IMR-90 (cell line): ENCODE data around the gene RBM48. TPM values are rescaled to one million over a fixed set of nuclear protein-coding genes. Genes with fewer than 3 reads are reported as not detected.
A peak's percentile ranks its signal among the peaks of the same experiment; 100 is the strongest.

Experiments
- ATAC-seq: fragments of 200-7000 bp; cut with Tn5 transposase; 2 replicates; pipeline ENCODE4 v1.9.1; 2020; ENCODE audit warnings: low read depth, mild to moderate bottlenecking, moderate library complexity
- BruUV-seq: library from RNA; stranded (reverse); fragments of 400-500 nt; replicated peaks from 2 replicates; lab custom pipeline; 2021; lab: Mats Ljungman, UMichigan
- CTCF ChIA-PET: fragments of 300-600 bp; formaldehyde crosslinking; extraction: SDS; loops from one replicate; lab custom pipeline; 2021; ENCODE audit warnings: antibody characterized with exemption; lab: Yijun Ruan, JAX
- POLR2A ChIA-PET: fragments of 300-600 bp; sonication (Branson Sonifier 250); formaldehyde crosslinking; loops from one replicate; lab custom pipeline; 2022; ENCODE audit warnings: antibody characterized with exemption; ENCODE audit not compliant: unreplicated experiment; lab: Charles Lee
- DNase-seq: peaks from one replicate; pipeline ENCODE4 v3.0.0; 2013
- H2AFZ ChIP-seq: replicated peaks from 2 replicates; pipeline ENCODE3; 2013; ENCODE audit warnings: low read length, mild to moderate bottlenecking; ENCODE audit not compliant: poor library complexity
- H2AK5ac ChIP-seq: 2 replicates; pipeline ENCODE4 v1.6.1; 2013; ENCODE audit warnings: low read depth, low read length, inconsistent platforms
- H2AK9ac ChIP-seq: replicated peaks from 2 replicates; pipeline ENCODE3; 2013; ENCODE audit warnings: mild to moderate bottlenecking, low read depth, low read length, moderate library complexity; ENCODE audit not compliant: poor library complexity
- H2BK120ac ChIP-seq: 2 replicates; pipeline ENCODE4 v1.6.1; 2013; ENCODE audit warnings: low read depth, low read length, inconsistent platforms
- H2BK15ac ChIP-seq: 3 replicates; pipeline ENCODE4 v1.6.1; 2013; ENCODE audit warnings: low read depth, low read length, inconsistent platforms
- H2BK20ac ChIP-seq: 2 replicates; pipeline ENCODE4 v1.6.1; 2013; ENCODE audit warnings: low read depth, mild to moderate bottlenecking, inconsistent platforms, low read length, moderate library complexity
- H2BK5ac ChIP-seq: 2 replicates; pipeline ENCODE4 v1.6.1; 2013; ENCODE audit warnings: mild to moderate bottlenecking, low read depth, low read length, inconsistent platforms; ENCODE audit not compliant: poor library complexity, severe bottlenecking
- H3K14ac ChIP-seq: replicated peaks from 2 replicates; pipeline ENCODE4 v1.6.1; 2013; ENCODE audit warnings: low read depth, low read length, inconsistent platforms
- H3K18ac ChIP-seq: 2 replicates; pipeline ENCODE4 v1.6.1; 2013; ENCODE audit warnings: low read depth, low read length, control low read depth
- H3K23ac ChIP-seq: 2 replicates; pipeline ENCODE4 v1.6.1; 2013; ENCODE audit warnings: low read depth, low read length, inconsistent platforms
- H3K27ac ChIP-seq: 2 replicates; pipeline ENCODE4 v1.5.1; 2013; ENCODE audit warnings: mild to moderate bottlenecking, control low read depth, low read length; ENCODE audit not compliant: insufficient read depth
- H3K27me3 ChIP-seq: 2 replicates; pipeline ENCODE4 v1.6.1; 2013; ENCODE audit warnings: low read length; ENCODE audit not compliant: control insufficient read depth, insufficient read depth
- H3K36me3 ChIP-seq: 2 replicates; pipeline ENCODE4 v1.6.1; 2013; ENCODE audit warnings: low read length, mixed read lengths; ENCODE audit not compliant: control insufficient read depth, insufficient read depth
- H3K4ac ChIP-seq: 2 replicates; pipeline ENCODE4 v1.6.1; 2013; ENCODE audit warnings: low read depth, low read length, inconsistent platforms
- H3K4me1 ChIP-seq: 2 replicates; pipeline ENCODE4 v1.6.1; 2013; ENCODE audit warnings: low read length, mixed read lengths; ENCODE audit not compliant: control insufficient read depth, insufficient read depth
- H3K4me2 ChIP-seq: 2 replicates; pipeline ENCODE4 v1.6.1; 2013; ENCODE audit warnings: low read depth, mild to moderate bottlenecking, control low read depth, low read length, moderate library complexity
- H3K4me3 ChIP-seq: 2 replicates; pipeline ENCODE4 v1.5.1; 2013; ENCODE audit warnings: low read depth, mild to moderate bottlenecking, control low read depth, low read length, moderate library complexity; ENCODE audit not compliant: insufficient read depth
- H3K56ac ChIP-seq: 2 replicates; pipeline ENCODE4 v1.6.1; 2013; ENCODE audit warnings: low read length, inconsistent platforms; ENCODE audit not compliant: insufficient read depth; ENCODE audit errors: extremely low read depth
- H3K79me1 ChIP-seq, 2 experiments: 2 replicates each; pipeline ENCODE4 v1.6.1; 2013; ENCODE audit warnings: low read length in 2 of 2, inconsistent platforms in 1 of 2, low read depth in 1 of 2
- H3K9ac ChIP-seq: 2 replicates; pipeline ENCODE4 v1.6.1; 2013; ENCODE audit warnings: low read depth, low read length, control low read depth
- H3K9me1 ChIP-seq: 2 replicates; pipeline ENCODE4 v1.6.1; 2013; ENCODE audit warnings: low read length, inconsistent platforms; ENCODE audit not compliant: insufficient read depth
- H3K9me3 ChIP-seq: 2 replicates; pipeline ENCODE4 v1.6.1; 2013; ENCODE audit warnings: low read length; ENCODE audit not compliant: control insufficient read depth, insufficient read depth
- H4K20me1 ChIP-seq: 2 replicates; pipeline ENCODE4 v1.6.1; 2013; ENCODE audit warnings: low read length, inconsistent platforms; ENCODE audit not compliant: insufficient read depth
- H4K5ac ChIP-seq: 2 replicates; pipeline ENCODE4 v1.6.1; 2013; ENCODE audit warnings: mild to moderate bottlenecking, low read depth, low read length, control low read depth
- H4K8ac ChIP-seq, 2 experiments: 2 replicates each; pipeline ENCODE4 v1.6.1; 2013; ENCODE audit warnings: low read depth in 2 of 2, low read length in 2 of 2, control low read depth in 1 of 2, inconsistent platforms in 1 of 2
- H4K91ac ChIP-seq: 2 replicates; pipeline ENCODE4 v1.6.1; 2013; ENCODE audit warnings: low read depth, low read length, inconsistent platforms; ENCODE audit not compliant: insufficient read depth
- BHLHE40 ChIP-seq: fragments of 150-350 bp; IDR thresholded peaks from 2 replicates; pipeline ENCODE4 v1.6.1; 2016; ENCODE audit warnings: mild to moderate bottlenecking, low read depth, low read length
- CEBPB ChIP-seq: IDR thresholded peaks from 2 replicates; pipeline ENCODE4 v1.6.1; 2012; ENCODE audit warnings: low read depth, low read length, improper control_type of control experiment
- CHD1 ChIP-seq: IDR thresholded peaks from 2 replicates; pipeline ENCODE4 v1.6.1; 2012; ENCODE audit warnings: low read depth, low read length, improper control_type of control experiment
- FOS ChIP-seq: fragments of 150-350 bp; IDR thresholded peaks from 2 replicates; pipeline ENCODE4 v1.6.1; 2016; ENCODE audit warnings: low read depth, low read length
- MAFK ChIP-seq: IDR thresholded peaks from 2 replicates; pipeline ENCODE4 v1.6.1; 2012; ENCODE audit warnings: low read depth, low read length, improper control_type of control experiment
- MAZ ChIP-seq: IDR thresholded peaks from 2 replicates; pipeline ENCODE4 v1.6.1; 2012; ENCODE audit warnings: low read depth, mild to moderate bottlenecking, low read length, improper control_type of control experiment, moderate library complexity, borderline replicate concordance
- MXI1 ChIP-seq: IDR thresholded peaks from 2 replicates; pipeline ENCODE4 v1.6.1; 2012; ENCODE audit warnings: low read depth, mild to moderate bottlenecking, low read length, moderate library complexity, borderline replicate concordance
- NFE2L2 ChIP-seq: fragments of 150-350 bp; IDR thresholded peaks from 2 replicates; pipeline ENCODE4 v1.6.1; 2016; ENCODE audit warnings: low read depth, mild to moderate bottlenecking, low read length
- POLR2A ChIP-seq: IDR thresholded peaks from 2 replicates; pipeline ENCODE4 v1.6.1; 2012; ENCODE audit warnings: mild to moderate bottlenecking, low read depth, low read length
- RAD21 ChIP-seq: IDR thresholded peaks from 2 replicates; pipeline ENCODE4 v1.6.1; 2012; ENCODE audit warnings: low read length, improper control_type of control experiment
- RCOR1 ChIP-seq: IDR thresholded peaks from 2 replicates; pipeline ENCODE4 v1.6.1; 2012; ENCODE audit warnings: mild to moderate bottlenecking, low read length, improper control_type of control experiment; ENCODE audit not compliant: insufficient replicate concordance
- RFX5 ChIP-seq: IDR thresholded peaks from 2 replicates; pipeline ENCODE4 v1.8.0; 2012; ENCODE audit warnings: low read depth, mild to moderate bottlenecking, low read length, moderate library complexity
- SMC3 ChIP-seq: fragments of 150-350 bp; IDR thresholded peaks from 2 replicates; pipeline ENCODE4 v1.6.1; 2016; ENCODE audit warnings: low read depth, mild to moderate bottlenecking, antibody characterized with exemption, low read length, moderate library complexity
- WGBS, 2 experiments: methylation state at CpG; one replicate each; pipeline versions ENCODE4 v1.1.5 to v1.1.7; 2013; ENCODE audit warnings: missing lambda C conversion rate in 2 of 2; ENCODE audit not compliant: insufficient read length in 1 of 2; ENCODE audit errors: extremely low coverage in 2 of 2; 5-methylcytosine and 5-hydroxymethylcytosine counted together
- dilution Hi-C: fragments of 300-500 bp; cut with HindIII; formaldehyde crosslinking; loops from one replicate; pipeline ENCODE4 v1.14.3; 2018; ENCODE audit warnings: low sequenced_read_pairs; ENCODE audit not compliant: unreplicated experiment
- in situ Hi-C: fragments of 300-500 bp; cut with MboI; formaldehyde crosslinking; loops from 3 replicates; pipeline ENCODE4 v1.14.3; 2019; ENCODE audit warnings: low sequenced_read_pairs, inconsistent platforms, mixed read lengths
- intact Hi-C: fragments of 100-400 bp; cut with micrococcal nuclease; formaldehyde crosslinking; loops from 2 replicates; pipeline ENCODE4 v1.10.0; 2022
- polyA plus RNA-seq, 3 experiments: library from polyadenylated mRNA; depleted of rRNA; stranded (reverse); fragments of >200 nt; gene quantifications; 2 replicates each; pipeline ENCODE4 v1.2.3, GENCODE V29; 2012; ENCODE audit warnings: low replicate concordance in 1 of 3
- total RNA-seq: library from RNA; depleted of rRNA; stranded (reverse); fragments of >200 nt; gene quantifications from 2 replicates; pipeline ENCODE4 v1.2.3, GENCODE V29; 2012
- TF ChIP-seq, protein P1 (sequence below): fragments of 150-350 bp; IDR thresholded peaks from 2 replicates; pipeline ENCODE4 v1.6.1; 2016; ENCODE audit warnings: low read depth, mild to moderate bottlenecking, low read length, moderate library complexity, borderline replicate concordance
- TF ChIP-seq, protein P2 (sequence below): conservative IDR thresholded peaks from 2 replicates; pipeline ENCODE4 v1.5.1; 2012; ENCODE audit warnings: mild to moderate bottlenecking, low read depth, low read length, improper control_type of control experiment
- TF ChIP-seq, protein P3 (sequence below): fragments of 150-350 bp; IDR thresholded peaks from 2 replicates; pipeline ENCODE4 v1.6.1; 2017; ENCODE audit warnings: mild to moderate bottlenecking, antibody characterized with exemption, low read length, low read depth

The RBM48 gene
- total and polyA plus RNA-seq, 2 of the 4 experiments (the other 2 are of a cell fraction): 5.1 to 5.6 TPM

DNA sequence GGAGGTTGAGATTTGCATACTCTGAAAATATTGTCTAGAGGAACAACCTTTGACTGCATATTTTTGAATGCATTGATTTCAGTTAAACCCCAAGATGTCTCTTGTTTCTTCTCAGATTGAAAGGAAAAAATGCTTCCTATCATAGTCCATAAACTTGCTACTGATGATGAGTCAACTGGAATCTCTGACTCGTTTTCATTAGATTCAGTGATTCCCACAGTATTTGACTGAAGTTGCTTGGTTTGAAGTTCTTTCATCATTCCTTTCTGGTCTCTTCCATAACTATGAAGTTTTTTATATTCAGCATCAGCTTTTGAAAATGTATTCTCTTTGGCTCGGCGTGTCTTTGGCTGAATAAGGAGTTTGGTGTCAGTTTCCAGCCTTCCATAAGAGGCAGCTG is 11.0 kb upstream of the RBM48 start:
- POLR2A ChIA-PET: no interaction called here
- intact Hi-C loops: no loop called here
- no peak overlapping the region for H2BK5ac ChIP-seq

More for the DNA sequence above, 11.0 kb upstream of the RBM48 start:
- no peak overlapping the region for H3K27ac ChIP-seq
- H4K5ac ChIP-seq: no peak overlapping the region
- H3K9me1 ChIP-seq: no peaks in the 10 kb centered on the region
- H3K23ac ChIP-seq: no peak overlapping the region
- CTCF ChIA-PET: interaction anchor here (0.7 to 1.9 kb wide), 2 partner anchors 11 to 83 kb away, joined by 3 to 6 read pairs; partner anchors contain the start of genes PEX1 and RBM48
- DNase-seq (peak; percentile 64), ATAC-seq (no peak)
- H3K36me3 ChIP-seq: peaks cover 6% of the 10 kb centered on the region; the same call in 1 of the 2 replicates
- H2AK5ac ChIP-seq: no peak overlapping the region
- H3K9me3 ChIP-seq: no peaks in the 10 kb centered on the region
- BruUV-seq: TSS peak; percentile 85
- dilution Hi-C loops: no loop called here
- no peak overlapping the region for H2BK20ac ChIP-seq
- no peak overlapping the region for H2AFZ ChIP-seq
- no peaks in the 10 kb centered on the region for H4K20me1 ChIP-seq
- H3K27me3 ChIP-seq: no peaks in the 10 kb centered on the region
- no peak overlapping the region for H4K8ac ChIP-seq
- H2BK120ac ChIP-seq: no peak overlapping the region
- H3K56ac ChIP-seq: no peak overlapping the region
- H4K91ac ChIP-seq: no peak overlapping the region
- in situ Hi-C loops: no loop called here
- H2BK15ac ChIP-seq: no peak overlapping the region
- H3K4me3 ChIP-seq: no peak overlapping the region
- WGBS, 2 experiments: no CpG with 5 or more reads among the region's 3 CpGs
- 0 out of 4 replicates have a peak, but pooled peaks cover 0 to 2% of the 10 kb centered on the region in 2 experiments for H3K79me1 ChIP-seq
- TF ChIP-seq, protein P1, sequence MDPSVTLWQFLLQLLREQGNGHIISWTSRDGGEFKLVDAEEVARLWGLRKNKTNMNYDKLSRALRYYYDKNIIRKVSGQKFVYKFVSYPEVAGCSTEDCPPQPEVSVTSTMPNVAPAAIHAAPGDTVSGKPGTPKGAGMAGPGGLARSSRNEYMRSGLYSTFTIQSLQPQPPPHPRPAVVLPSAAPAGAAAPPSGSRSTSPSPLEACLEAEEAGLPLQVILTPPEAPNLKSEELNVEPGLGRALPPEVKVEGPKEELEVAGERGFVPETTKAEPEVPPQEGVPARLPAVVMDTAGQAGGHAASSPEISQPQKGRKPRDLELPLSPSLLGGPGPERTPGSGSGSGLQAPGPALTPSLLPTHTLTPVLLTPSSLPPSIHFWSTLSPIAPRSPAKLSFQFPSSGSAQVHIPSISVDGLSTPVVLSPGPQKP: no peak
- TF ChIP-seq RCOR1 (no peak), FOS (no peak), CEBPB (no peak), POLR2A (no peak), MAFK (no peak), NFE2L2 (no peak), RFX5 (no peak), MXI1 (no peak), RAD21 (no peak), MAZ (no peak), SMC3 (no peak), BHLHE40 (no peak), CHD1 (no peak)
- TF ChIP-seq, protein P2, sequence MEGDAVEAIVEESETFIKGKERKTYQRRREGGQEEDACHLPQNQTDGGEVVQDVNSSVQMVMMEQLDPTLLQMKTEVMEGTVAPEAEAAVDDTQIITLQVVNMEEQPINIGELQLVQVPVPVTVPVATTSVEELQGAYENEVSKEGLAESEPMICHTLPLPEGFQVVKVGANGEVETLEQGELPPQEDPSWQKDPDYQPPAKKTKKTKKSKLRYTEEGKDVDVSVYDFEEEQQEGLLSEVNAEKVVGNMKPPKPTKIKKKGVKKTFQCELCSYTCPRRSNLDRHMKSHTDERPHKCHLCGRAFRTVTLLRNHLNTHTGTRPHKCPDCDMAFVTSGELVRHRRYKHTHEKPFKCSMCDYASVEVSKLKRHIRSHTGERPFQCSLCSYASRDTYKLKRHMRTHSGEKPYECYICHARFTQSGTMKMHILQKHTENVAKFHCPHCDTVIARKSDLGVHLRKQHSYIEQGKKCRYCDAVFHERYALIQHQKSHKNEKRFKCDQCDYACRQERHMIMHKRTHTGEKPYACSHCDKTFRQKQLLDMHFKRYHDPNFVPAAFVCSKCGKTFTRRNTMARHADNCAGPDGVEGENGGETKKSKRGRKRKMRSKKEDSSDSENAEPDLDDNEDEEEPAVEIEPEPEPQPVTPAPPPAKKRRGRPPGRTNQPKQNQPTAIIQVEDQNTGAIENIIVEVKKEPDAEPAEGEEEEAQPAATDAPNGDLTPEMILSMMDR: no peak
- TF ChIP-seq, protein P3, sequence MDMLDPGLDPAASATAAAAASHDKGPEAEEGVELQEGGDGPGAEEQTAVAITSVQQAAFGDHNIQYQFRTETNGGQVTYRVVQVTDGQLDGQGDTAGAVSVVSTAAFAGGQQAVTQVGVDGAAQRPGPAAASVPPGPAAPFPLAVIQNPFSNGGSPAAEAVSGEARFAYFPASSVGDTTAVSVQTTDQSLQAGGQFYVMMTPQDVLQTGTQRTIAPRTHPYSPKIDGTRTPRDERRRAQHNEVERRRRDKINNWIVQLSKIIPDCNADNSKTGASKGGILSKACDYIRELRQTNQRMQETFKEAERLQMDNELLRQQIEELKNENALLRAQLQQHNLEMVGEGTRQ: no peak
- H3K9ac ChIP-seq: no peak overlapping the region
- H3K4me2 ChIP-seq: no peak overlapping the region; the same call in 1 of the 2 replicates
- no peak overlapping the region for H2AK9ac ChIP-seq
- H3K14ac ChIP-seq: no peak overlapping the region
- H3K4ac ChIP-seq: no peak overlapping the region
- no peak overlapping the region for H3K18ac ChIP-seq
- H3K4me1 ChIP-seq: no peaks in the 10 kb centered on the region
